GM12801 (cell line): ENCODE measurements around the gene TRIOBP.

Experiments
- TF ChIP-seq, protein P1 (sequence below): IDR thresholded peaks from one replicate; pipeline ENCODE4 v1.5.1; 2011; ENCODE audit warnings: control low read depth; ENCODE audit not compliant: insufficient read length; ENCODE audit errors: extremely low read depth

The TRIOBP gene

GRCh38 chr22:37658133-37659065, 38.4 kb upstream of the TRIOBP start, which contains the start of gene PDXP:
PDXP (plus strand) TSS chr22:37658723; CDS start chr22:37658783, 60 bp downstream.
- TF ChIP-seq, protein P1, sequence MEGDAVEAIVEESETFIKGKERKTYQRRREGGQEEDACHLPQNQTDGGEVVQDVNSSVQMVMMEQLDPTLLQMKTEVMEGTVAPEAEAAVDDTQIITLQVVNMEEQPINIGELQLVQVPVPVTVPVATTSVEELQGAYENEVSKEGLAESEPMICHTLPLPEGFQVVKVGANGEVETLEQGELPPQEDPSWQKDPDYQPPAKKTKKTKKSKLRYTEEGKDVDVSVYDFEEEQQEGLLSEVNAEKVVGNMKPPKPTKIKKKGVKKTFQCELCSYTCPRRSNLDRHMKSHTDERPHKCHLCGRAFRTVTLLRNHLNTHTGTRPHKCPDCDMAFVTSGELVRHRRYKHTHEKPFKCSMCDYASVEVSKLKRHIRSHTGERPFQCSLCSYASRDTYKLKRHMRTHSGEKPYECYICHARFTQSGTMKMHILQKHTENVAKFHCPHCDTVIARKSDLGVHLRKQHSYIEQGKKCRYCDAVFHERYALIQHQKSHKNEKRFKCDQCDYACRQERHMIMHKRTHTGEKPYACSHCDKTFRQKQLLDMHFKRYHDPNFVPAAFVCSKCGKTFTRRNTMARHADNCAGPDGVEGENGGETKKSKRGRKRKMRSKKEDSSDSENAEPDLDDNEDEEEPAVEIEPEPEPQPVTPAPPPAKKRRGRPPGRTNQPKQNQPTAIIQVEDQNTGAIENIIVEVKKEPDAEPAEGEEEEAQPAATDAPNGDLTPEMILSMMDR = no peak

DNA sequence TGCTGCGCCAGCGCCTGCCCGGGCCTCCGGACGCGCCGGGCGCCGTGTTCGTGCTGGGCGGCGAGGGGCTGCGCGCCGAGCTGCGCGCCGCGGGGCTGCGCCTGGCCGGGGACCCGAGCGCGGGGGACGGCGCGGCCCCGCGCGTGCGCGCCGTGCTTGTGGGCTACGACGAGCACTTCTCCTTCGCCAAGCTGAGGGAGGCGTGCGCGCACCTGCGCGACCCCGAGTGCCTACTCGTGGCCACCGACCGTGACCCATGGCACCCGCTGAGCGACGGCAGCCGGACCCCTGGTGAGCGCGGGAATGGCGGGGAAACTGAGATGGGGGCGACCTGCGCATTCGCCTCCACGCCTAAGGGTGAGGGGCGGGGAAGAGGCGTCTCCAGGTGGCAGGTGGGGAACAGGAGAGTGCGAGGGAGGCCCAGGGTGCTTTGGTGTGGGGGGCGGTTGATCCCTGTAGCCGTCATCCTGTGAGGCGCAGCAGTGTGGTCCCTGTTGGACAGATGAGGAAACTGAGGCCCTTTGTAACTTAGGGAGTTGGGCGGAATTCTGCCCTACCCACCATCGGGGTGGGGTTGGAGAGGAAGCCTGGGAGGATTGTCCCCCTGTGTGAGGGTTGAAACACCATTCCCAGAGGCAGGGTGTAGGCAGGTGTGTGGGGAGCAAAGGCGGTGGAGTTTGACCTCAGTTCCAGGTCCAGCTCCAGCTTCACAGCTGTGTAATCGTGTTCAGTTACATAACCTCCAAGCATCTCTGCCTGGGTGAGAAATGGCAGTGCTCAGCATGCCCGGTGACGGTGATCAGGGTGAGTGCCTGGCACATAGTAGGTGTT, 37.6 kb upstream of the TRIOBP start:
- TF ChIP-seq, protein P1 = no peak

GRCh38 chr22:37659897-37660708, 36.7 kb upstream of the TRIOBP start:
- TF ChIP-seq, protein P1 = no peak

- TF ChIP-seq, protein P1 = no peak
Measured at GRCh38 chr22:37660709-37661045, 36.2 kb upstream of the TRIOBP start.

- TF ChIP-seq, protein P1 = no peak
Measured at GRCh38 chr22:37661160-37661924, 35.5 kb upstream of the TRIOBP start.

DNA sequence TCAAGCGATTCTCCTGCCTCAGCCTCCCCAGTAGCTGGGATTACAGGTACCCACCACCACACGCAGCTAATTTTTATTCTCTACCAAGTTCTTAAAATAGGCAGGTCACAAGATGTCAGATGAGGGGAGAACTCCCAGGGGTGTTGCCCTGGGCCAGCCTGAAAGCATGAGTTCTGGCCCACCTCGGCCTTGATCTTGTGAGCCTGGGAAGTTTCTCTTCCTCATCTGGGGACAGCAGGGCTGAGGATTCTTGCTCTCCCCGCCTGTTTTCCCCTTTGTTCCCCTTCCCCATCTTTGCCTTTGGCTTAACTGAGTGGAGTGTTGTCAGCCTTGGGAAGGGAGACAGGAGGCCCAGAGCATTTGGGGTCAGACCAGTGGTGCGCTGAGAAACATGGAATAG, 34.8 kb upstream of the TRIOBP start:
- TF ChIP-seq, protein P1 = no peak
